GM23248 (cell line): ENCODE data around the gene MAPK6. TPM values are rescaled to one million over a fixed set of nuclear protein-coding genes. Genes with fewer than 3 reads are reported as not detected.
"Not testable (repeated sequence)": the region's sequence is repeated elsewhere in the genome, so short reads cannot be mapped to it uniquely, and the experiment has no call there.

Experiments
- DNase-seq: peaks from one replicate; pipeline ENCODE4 v3.0.0-alpha.2; 2015
- H2AFZ ChIP-seq: fragments of 200-600 bp; sonication (generic); 2 replicates; pipeline ENCODE4 v1.6.1; 2016; ENCODE audit warnings: antibody characterized with exemption
- H3F3A ChIP-seq: fragments of 200-600 bp; sonication (generic); 2 replicates; pipeline ENCODE4 v1.6.1; 2016; ENCODE audit warnings: mild to moderate bottlenecking, antibody characterized with exemption, mixed run types; ENCODE audit not compliant: insufficient read depth
- H3K27ac ChIP-seq: fragments of 200-600 bp; sonication (generic); 2 replicates; pipeline ENCODE4 v1.5.1; 2016; ENCODE audit warnings: mild to moderate bottlenecking
- H3K27me3 ChIP-seq: fragments of 200-600 bp; sonication (generic); replicated peaks from 2 replicates; pipeline ENCODE4 v1.6.1; 2016; ENCODE audit warnings: mild to moderate bottlenecking; ENCODE audit not compliant: insufficient read depth
- H3K36me3 ChIP-seq: fragments of 200-600 bp; sonication (generic); 2 replicates; pipeline ENCODE4 v1.6.1; 2016; ENCODE audit warnings: low read depth, mild to moderate bottlenecking
- H3K4me1 ChIP-seq: fragments of 200-600 bp; sonication (generic); 2 replicates; pipeline ENCODE4 v1.6.1; 2016; ENCODE audit warnings: mild to moderate bottlenecking; ENCODE audit not compliant: insufficient read depth
- H3K4me2 ChIP-seq: fragments of 200-600 bp; sonication (generic); one replicate; pipeline ENCODE4 v1.6.1; 2016; ENCODE audit warnings: mild to moderate bottlenecking; ENCODE audit not compliant: unreplicated experiment
- H3K4me3 ChIP-seq: fragments of 200-600 bp; sonication (generic); 2 replicates; pipeline ENCODE4 v1.5.1; 2016; ENCODE audit warnings: mild to moderate bottlenecking
- H3K79me2 ChIP-seq: fragments of 200-600 bp; sonication (generic); 2 replicates; pipeline ENCODE4 v1.6.1; 2016; ENCODE audit warnings: mild to moderate bottlenecking; ENCODE audit not compliant: insufficient read depth
- H3K9ac ChIP-seq: fragments of 200-600 bp; sonication (generic); 2 replicates; pipeline ENCODE4 v1.6.1; 2016; ENCODE audit warnings: mild to moderate bottlenecking
- H3K9me2 ChIP-seq: fragments of 200-600 bp; sonication (generic); 2 replicates; pipeline ENCODE4 v1.6.1; 2016; ENCODE audit warnings: mixed run types, mild to moderate bottlenecking, moderate library complexity; ENCODE audit not compliant: insufficient read depth
- H3K9me3 ChIP-seq: fragments of 200-600 bp; sonication (generic); one replicate; pipeline ENCODE4 v1.6.1; 2017; ENCODE audit warnings: low read depth
- H4K20me1 ChIP-seq: fragments of 200-600 bp; sonication (generic); 2 replicates; pipeline ENCODE4 v1.6.0; 2016; ENCODE audit not compliant: insufficient read depth
- EZH2 ChIP-seq: fragments of 200-600 bp; sonication (generic); IDR thresholded peaks from 2 replicates; pipeline ENCODE4 v1.6.1; 2018; ENCODE audit warnings: antibody characterized with exemption, mild to moderate bottlenecking; ENCODE audit not compliant: insufficient read depth, poor library complexity, severe bottlenecking
- EZH2phosphoT487 ChIP-seq: fragments of 200-600 bp; sonication (generic); IDR thresholded peaks from 2 replicates; pipeline ENCODE4 v1.6.1; 2018; ENCODE audit warnings: antibody characterized with exemption, moderate library complexity, mild to moderate bottlenecking, low read depth; ENCODE audit not compliant: insufficient read depth
- WGBS, 2 experiments: methylation state at CpG; one replicate each; pipeline ENCODE4 v1.1.6; 2015 to 2017; ENCODE audit warnings: low lambda C conversion rate in 2 of 2, low coverage in 1 of 2; ENCODE audit errors: missing lambda C conversion rate in 2 of 2; 5-methylcytosine and 5-hydroxymethylcytosine counted together
- in situ Hi-C: fragments of 300-500 bp; cut with MboI; formaldehyde crosslinking; loops from 2 replicates; pipeline ENCODE4 v1.15.0; 2020
- polyA plus RNA-seq: library from polyadenylated mRNA; unstranded; fragments of >200 nt; fragmentation: Nextera tagmentation; extraction: Ambion mirVana; gene quantifications from 2 replicates; pipeline ENCODE4 v1.2.1, GENCODE V29; 2016
- total RNA-seq: library from RNA; depleted of rRNA; stranded (reverse); fragments of >200 nt; shearing (Covaris generic); gene quantifications from 2 replicates; pipeline ENCODE4 v1.2.3, GENCODE V29; 2014

MAPK6 gene
- total and polyA plus RNA-seq, 2 experiments from 2014 or later, result 36.5 to 69.3 TPM

GRCh38 chr15:51982770-51983103 lies 36.3 kb upstream of the MAPK6 start:
- peak; percentile 16 for DNase-seq
- H3K27ac ChIP-seq, result peak overlapping the region; percentile 92
- H3K9me2 ChIP-seq, result no peaks in the 10 kb centered on the region
- H3F3A ChIP-seq, result peaks cover 25% of the 10 kb centered on the region
- in situ Hi-C loops, result no loop called here
- no peaks in the 10 kb centered on the region for H3K36me3 ChIP-seq
- H4K20me1 ChIP-seq, result no peaks in the 10 kb centered on the region
- peaks cover 26% of the 10 kb centered on the region for H3K4me1 ChIP-seq
- H3K9ac ChIP-seq, result peak overlapping the region; percentile 89
- no peaks in the 10 kb centered on the region for H3K9me3 ChIP-seq
- TF ChIP-seq EZH2 (no peak), EZH2phosphoT487 (no peak)
- H3K79me2 ChIP-seq, result no peaks in the 10 kb centered on the region
- peak overlapping the region; percentile 97 for H3K4me2 ChIP-seq
- H3K27me3 ChIP-seq, result no peaks in the 10 kb centered on the region
- no peak overlapping the region; the same call in 1 of the 2 replicates for H3K4me3 ChIP-seq
- peak overlapping the region; percentile 80 for H2AFZ ChIP-seq

GRCh38 chr15:51991141-51991540 lies 27.9 kb upstream of the MAPK6 start:
- no peak overlapping the region for H3K4me3 ChIP-seq
- H3K9ac ChIP-seq, result no peak overlapping the region
- H3K27ac ChIP-seq, result no peak overlapping the region
- no peaks in the 10 kb centered on the region for H3K79me2 ChIP-seq
- 90 to 91% methylated on average over 4 of the region's 4 CpGs for WGBS, 2 experiments
- no peaks in the 10 kb centered on the region for H4K20me1 ChIP-seq
- no peak for TF ChIP-seq EZH2
- TF ChIP-seq EZH2phosphoT487, result no peak
- DNase-seq, result no peak
- peaks cover 13% of the 10 kb centered on the region for H3K4me1 ChIP-seq
- peaks cover 12% of the 10 kb centered on the region for H3F3A ChIP-seq
- no peaks in the 10 kb centered on the region for H3K9me2 ChIP-seq
- no peaks in the 10 kb centered on the region for H3K27me3 ChIP-seq
- no peaks in the 10 kb centered on the region for H3K36me3 ChIP-seq
- no peak overlapping the region for H3K4me2 ChIP-seq
- H2AFZ ChIP-seq, result no peak overlapping the region
- in situ Hi-C loops, result no loop called here
- H3K9me3 ChIP-seq, result no peaks in the 10 kb centered on the region

GRCh38 chr15:51992953-51993352 lies 26.1 kb upstream of the MAPK6 start:
- Histone ChIP-seq H3K27ac (no peak overlapping the region), H3K4me1 (peaks cover 13% of the 10 kb centered on the region)

GRCh38 chr15:52002351-52002750 lies 16.7 kb upstream of the MAPK6 start:
- H3K4me3 ChIP-seq, result no peak overlapping the region
- no peaks in the 10 kb centered on the region for H3K79me2 ChIP-seq
- H3K27me3 ChIP-seq, result no peaks in the 10 kb centered on the region
- TF ChIP-seq EZH2phosphoT487 (no peak), EZH2 (no peak)
- 39 to 57% methylated on average over 2 of the region's 2 CpGs for WGBS, 2 experiments
- H2AFZ ChIP-seq, result no peak overlapping the region
- peaks cover 15% of the 10 kb centered on the region for H3K4me1 ChIP-seq
- no peaks in the 10 kb centered on the region for H4K20me1 ChIP-seq
- no peaks in the 10 kb centered on the region for H3K9me3 ChIP-seq
- in situ Hi-C loops, result no loop called here
- DNase-seq, result no peak
- no peak overlapping the region for H3K9ac ChIP-seq
- no peaks in the 10 kb centered on the region for H3K36me3 ChIP-seq
- H3K4me2 ChIP-seq, result no peak overlapping the region
- H3K9me2 ChIP-seq, result no peaks in the 10 kb centered on the region
- peaks cover 10% of the 10 kb centered on the region for H3F3A ChIP-seq
- no peak overlapping the region for H3K27ac ChIP-seq

More at GRCh38 chr15:51992953-51993352, 26.1 kb upstream of the MAPK6 start:
- H3K4me2 ChIP-seq, result no peak overlapping the region
- H3K36me3 ChIP-seq, result no peaks in the 10 kb centered on the region
- DNase-seq, result no peak
- no peak overlapping the region for H2AFZ ChIP-seq
- in situ Hi-C loops, result no loop called here
- H3K9me3 ChIP-seq, result no peaks in the 10 kb centered on the region
- H3K9ac ChIP-seq, result no peak overlapping the region
- no peak for TF ChIP-seq EZH2
- no peak for TF ChIP-seq EZH2phosphoT487
- no peaks in the 10 kb centered on the region for H3K9me2 ChIP-seq
- 100% methylated on average over 1 of the region's 1 CpG for WGBS, 2 experiments
- no peaks in the 10 kb centered on the region for H4K20me1 ChIP-seq
- no peak overlapping the region for H3K4me3 ChIP-seq
- H3K79me2 ChIP-seq, result no peaks in the 10 kb centered on the region
- H3F3A ChIP-seq, result peaks cover 12% of the 10 kb centered on the region
- H3K27me3 ChIP-seq, result no peaks in the 10 kb centered on the region

- H3K9me3 ChIP-seq, H3K4me2 ChIP-seq, H3K9ac ChIP-seq, H3K27me3 ChIP-seq, DNase-seq, H4K20me1 ChIP-seq, in situ Hi-C loops, H2AFZ ChIP-seq, H3K9me2 ChIP-seq, H3K4me3 ChIP-seq, H3K79me2 ChIP-seq, H3F3A ChIP-seq, H3K27ac ChIP-seq, H3K36me3 ChIP-seq: not testable (repeated sequence)
- 77 to 80% methylated on average over 7 of the region's 7 CpGs for WGBS, 2 experiments
- peaks cover 15% of the 10 kb centered on the region for H3K4me1 ChIP-seq
These were observed 15.9 kb upstream of the MAPK6 start for GRCh38 chr15:52003089-52003488.
